ENCODE data around the gene MACROD2. TPM values are rescaled to one million over a fixed set of nuclear protein-coding genes. Genes with fewer than 3 reads are reported as not detected.

Gene MACROD2
- polyA plus RNA-seq, 1 donor from 2014 or later, result 23.2 TPM

DNA sequence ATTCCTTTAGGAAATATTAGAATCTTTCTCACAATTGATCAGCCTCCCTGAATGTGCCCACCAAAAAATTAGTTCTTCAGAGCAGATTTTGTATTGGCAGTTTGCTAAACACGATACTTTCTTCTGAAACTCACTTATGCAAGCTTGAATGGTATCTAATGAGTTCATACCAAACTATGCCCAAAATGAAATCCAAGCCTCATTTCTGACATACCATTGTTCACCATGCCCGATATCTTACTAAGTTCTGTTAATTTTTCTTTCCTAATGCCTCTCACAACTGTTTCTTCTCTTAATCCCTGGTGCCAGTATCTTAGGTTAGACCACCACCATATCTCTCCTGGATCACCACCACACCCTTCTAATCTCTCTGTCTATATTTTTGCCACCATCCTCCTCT lies 1822.0 kb downstream of the MACROD2 start:
- H3K4me2 ChIP-seq (ENCODE audit: low read length), result no peak overlapping the region

DNA sequence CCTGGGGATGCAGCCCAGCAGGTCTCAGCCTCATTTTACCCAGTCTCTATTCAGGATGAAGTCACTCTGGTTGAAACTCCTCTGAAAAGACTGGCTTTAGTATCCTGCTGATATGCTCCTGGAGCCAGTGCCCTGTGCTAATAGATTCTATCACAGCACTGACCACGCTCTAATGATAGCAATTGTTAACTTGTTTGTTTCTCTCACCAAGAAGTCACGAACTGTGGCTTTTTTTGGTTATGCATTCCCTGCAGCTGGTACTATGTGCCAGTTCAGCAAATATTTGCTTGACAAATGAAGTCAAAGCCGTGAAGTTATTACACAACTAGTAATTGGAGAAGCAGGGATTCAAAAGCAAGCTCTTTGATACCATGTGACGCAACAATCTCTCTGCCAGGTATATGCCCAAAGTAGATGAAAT lies 1823.3 kb downstream of the MACROD2 start:
- H3K36me3 ChIP-seq (ENCODE audit: insufficient read depth, low read length), result no peaks in the 10 kb centered on the region
- no peak overlapping the region for H3K9ac ChIP-seq (ENCODE audit: low read length)
- H3K4me3 ChIP-seq (ENCODE audit: low read length), result no peak overlapping the region
- no peak overlapping the region for H3K4me2 ChIP-seq (ENCODE audit: low read length)
- no peaks in the 10 kb centered on the region for H3K9me2 ChIP-seq (ENCODE audit: insufficient read depth, low read length)
- H4K20me1 ChIP-seq (ENCODE audit: insufficient read depth), result no peaks in the 10 kb centered on the region
- no peak overlapping the region for H2AFZ ChIP-seq (ENCODE audit: low read depth, low read length)
- H3K27ac ChIP-seq (ENCODE audit: low read length), result no peak overlapping the region
- no peaks in the 10 kb centered on the region for H3K79me2 ChIP-seq (replicated peaks; ENCODE audit: insufficient read depth, low read length)
- no peaks in the 10 kb centered on the region for H3F3A ChIP-seq (ENCODE audit: insufficient read depth, low read length, poor library complexity, severe bottlenecking)
- H3K9me3 ChIP-seq (ENCODE audit: low read length), result no peaks in the 10 kb centered on the region
- H3K27me3 ChIP-seq (ENCODE audit: insufficient read depth, low read depth, low read length), result no peaks in the 10 kb centered on the region
- TF ChIP-seq, protein P1, sequence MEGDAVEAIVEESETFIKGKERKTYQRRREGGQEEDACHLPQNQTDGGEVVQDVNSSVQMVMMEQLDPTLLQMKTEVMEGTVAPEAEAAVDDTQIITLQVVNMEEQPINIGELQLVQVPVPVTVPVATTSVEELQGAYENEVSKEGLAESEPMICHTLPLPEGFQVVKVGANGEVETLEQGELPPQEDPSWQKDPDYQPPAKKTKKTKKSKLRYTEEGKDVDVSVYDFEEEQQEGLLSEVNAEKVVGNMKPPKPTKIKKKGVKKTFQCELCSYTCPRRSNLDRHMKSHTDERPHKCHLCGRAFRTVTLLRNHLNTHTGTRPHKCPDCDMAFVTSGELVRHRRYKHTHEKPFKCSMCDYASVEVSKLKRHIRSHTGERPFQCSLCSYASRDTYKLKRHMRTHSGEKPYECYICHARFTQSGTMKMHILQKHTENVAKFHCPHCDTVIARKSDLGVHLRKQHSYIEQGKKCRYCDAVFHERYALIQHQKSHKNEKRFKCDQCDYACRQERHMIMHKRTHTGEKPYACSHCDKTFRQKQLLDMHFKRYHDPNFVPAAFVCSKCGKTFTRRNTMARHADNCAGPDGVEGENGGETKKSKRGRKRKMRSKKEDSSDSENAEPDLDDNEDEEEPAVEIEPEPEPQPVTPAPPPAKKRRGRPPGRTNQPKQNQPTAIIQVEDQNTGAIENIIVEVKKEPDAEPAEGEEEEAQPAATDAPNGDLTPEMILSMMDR (IDR thresholded peaks at IDR 0.05; ENCODE audit: poor library complexity, severe bottlenecking), result no peak
- TF ChIP-seq EP300 (conservative IDR thresholded peaks at IDR 0.05; ENCODE audit: poor library complexity, severe bottlenecking) (no peak), RAD21 (conservative IDR thresholded peaks at IDR 0.05) (no peak)
- TF ChIP-seq, protein P2, sequence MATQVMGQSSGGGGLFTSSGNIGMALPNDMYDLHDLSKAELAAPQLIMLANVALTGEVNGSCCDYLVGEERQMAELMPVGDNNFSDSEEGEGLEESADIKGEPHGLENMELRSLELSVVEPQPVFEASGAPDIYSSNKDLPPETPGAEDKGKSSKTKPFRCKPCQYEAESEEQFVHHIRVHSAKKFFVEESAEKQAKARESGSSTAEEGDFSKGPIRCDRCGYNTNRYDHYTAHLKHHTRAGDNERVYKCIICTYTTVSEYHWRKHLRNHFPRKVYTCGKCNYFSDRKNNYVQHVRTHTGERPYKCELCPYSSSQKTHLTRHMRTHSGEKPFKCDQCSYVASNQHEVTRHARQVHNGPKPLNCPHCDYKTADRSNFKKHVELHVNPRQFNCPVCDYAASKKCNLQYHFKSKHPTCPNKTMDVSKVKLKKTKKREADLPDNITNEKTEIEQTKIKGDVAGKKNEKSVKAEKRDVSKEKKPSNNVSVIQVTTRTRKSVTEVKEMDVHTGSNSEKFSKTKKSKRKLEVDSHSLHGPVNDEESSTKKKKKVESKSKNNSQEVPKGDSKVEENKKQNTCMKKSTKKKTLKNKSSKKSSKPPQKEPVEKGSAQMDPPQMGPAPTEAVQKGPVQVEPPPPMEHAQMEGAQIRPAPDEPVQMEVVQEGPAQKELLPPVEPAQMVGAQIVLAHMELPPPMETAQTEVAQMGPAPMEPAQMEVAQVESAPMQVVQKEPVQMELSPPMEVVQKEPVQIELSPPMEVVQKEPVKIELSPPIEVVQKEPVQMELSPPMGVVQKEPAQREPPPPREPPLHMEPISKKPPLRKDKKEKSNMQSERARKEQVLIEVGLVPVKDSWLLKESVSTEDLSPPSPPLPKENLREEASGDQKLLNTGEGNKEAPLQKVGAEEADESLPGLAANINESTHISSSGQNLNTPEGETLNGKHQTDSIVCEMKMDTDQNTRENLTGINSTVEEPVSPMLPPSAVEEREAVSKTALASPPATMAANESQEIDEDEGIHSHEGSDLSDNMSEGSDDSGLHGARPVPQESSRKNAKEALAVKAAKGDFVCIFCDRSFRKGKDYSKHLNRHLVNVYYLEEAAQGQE (IDR thresholded peaks at IDR 0.05; ENCODE audit: borderline replicate concordance), result no peak

More for the DNA sequence above, 1822.0 kb downstream of the MACROD2 start:
- Histone ChIP-seq H3K27ac (ENCODE audit: low read length) (no peak overlapping the region), H3K79me2 (replicated peaks; ENCODE audit: insufficient read depth, low read length) (no peaks in the 10 kb centered on the region), H3K9ac (ENCODE audit: low read length) (no peak overlapping the region), H2AFZ (ENCODE audit: low read depth, low read length) (no peak overlapping the region), H4K20me1 (ENCODE audit: insufficient read depth) (no peaks in the 10 kb centered on the region), H3K36me3 (ENCODE audit: insufficient read depth, low read length) (no peaks in the 10 kb centered on the region), H3K4me3 (ENCODE audit: low read length) (no peak overlapping the region), H3K27me3 (ENCODE audit: insufficient read depth, low read depth, low read length) (no peaks in the 10 kb centered on the region), H3F3A (ENCODE audit: insufficient read depth, low read length, poor library complexity, severe bottlenecking) (no peaks in the 10 kb centered on the region), H3K9me3 (ENCODE audit: low read length) (no peaks in the 10 kb centered on the region), H3K9me2 (ENCODE audit: insufficient read depth, low read length) (no peaks in the 10 kb centered on the region)
- TF ChIP-seq, protein P2 (IDR thresholded peaks at IDR 0.05; ENCODE audit: borderline replicate concordance), result no peak
- TF ChIP-seq POLR2AphosphoS5 (IDR thresholded peaks at IDR 0.05), result no peak
- no peak for TF ChIP-seq MXI1 (conservative IDR thresholded peaks at IDR 0.05; ENCODE audit: poor library complexity, severe bottlenecking)
- TF ChIP-seq, protein P1 (IDR thresholded peaks at IDR 0.05; ENCODE audit: poor library complexity, severe bottlenecking), result no peak
